ENCODE data around the gene RSRP1.

The RSRP1 gene

DNA sequence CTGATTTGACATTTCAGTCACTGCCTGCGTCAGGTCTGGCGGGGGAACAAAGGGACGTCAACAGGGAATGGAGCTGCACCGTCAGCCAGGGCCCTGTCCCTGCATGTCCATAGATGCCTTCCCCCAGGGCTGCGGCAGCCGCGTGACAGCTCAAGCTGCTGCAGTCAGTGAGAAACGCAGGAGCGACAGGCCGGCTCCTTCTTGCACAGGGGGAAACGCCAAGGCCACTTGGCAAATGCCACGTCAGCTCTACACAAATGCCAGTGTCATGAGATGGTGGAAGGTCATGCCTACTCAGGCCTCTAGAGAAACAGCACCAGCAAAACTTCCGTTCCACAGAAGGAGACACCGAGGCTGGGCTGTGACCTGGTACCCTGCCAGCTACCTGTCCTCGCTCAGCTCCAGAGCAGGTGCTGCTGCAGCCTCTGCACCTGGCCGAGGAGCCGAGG lies 52.7 kb downstream of the RSRP1 start:
- H3K4me1 ChIP-seq (ENCODE audit: control insufficient read depth in 5 of 5, insufficient read depth in 5 of 5, low read length in 5 of 5) = peaks cover 0 to 15% (median 6%) of the 10 kb centered on the region in 5 donors
- H3K9me3 ChIP-seq (ENCODE audit: control insufficient read depth in 5 of 5, low read length in 5 of 5) = no peaks in the 10 kb centered on the region
- no peak overlapping the region for H3K4me3 ChIP-seq (ENCODE audit: low read depth in 1 of 5, low read length in 5 of 5)
- no peaks in the 10 kb centered on the region for H3K36me3 ChIP-seq (ENCODE audit: control insufficient read depth in 5 of 5, insufficient read depth in 5 of 5, low read length in 5 of 5)
- no peak overlapping the region for H3K27ac ChIP-seq (ENCODE audit: low read depth, low read length)
- H3K9ac ChIP-seq (ENCODE audit: low read length in 5 of 5) = no peak overlapping the region
- peaks cover 0 to 43% (median 38%) of the 10 kb centered on the region in 5 donors for H3K27me3 ChIP-seq (ENCODE audit: control insufficient read depth in 5 of 5, insufficient read depth in 4 of 5, low read length in 5 of 5)

DNA sequence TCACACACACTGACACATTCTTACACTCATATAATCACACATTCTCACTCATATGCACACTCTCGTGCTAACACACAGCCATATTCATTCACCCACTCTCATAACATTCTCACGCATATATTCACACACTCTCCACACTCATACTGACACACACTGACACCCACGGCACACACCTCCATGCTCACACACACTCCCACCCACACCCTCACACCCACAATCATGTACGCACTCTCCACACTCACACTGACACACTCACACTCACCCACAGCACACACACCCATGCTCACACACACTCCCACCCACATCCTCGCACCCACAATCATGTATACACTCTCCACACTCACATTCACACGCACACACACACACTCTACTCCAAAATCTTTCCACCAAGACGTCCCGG lies 53.2 kb downstream of the RSRP1 start:
- Histone ChIP-seq H3K36me3 (ENCODE audit: control insufficient read depth in 5 of 5, insufficient read depth in 5 of 5, low read length in 5 of 5) (no peaks in the 10 kb centered on the region), H3K9me3 (ENCODE audit: control insufficient read depth in 5 of 5, low read length in 5 of 5) (no peaks in the 10 kb centered on the region), H3K9ac (ENCODE audit: low read length in 5 of 5) (no peak overlapping the region), H3K4me3 (ENCODE audit: low read depth in 1 of 5, low read length in 5 of 5) (no peak overlapping the region), H3K4me1 (ENCODE audit: control insufficient read depth in 5 of 5, insufficient read depth in 5 of 5, low read length in 5 of 5) (peaks cover 0 to 11% (median 4%) of the 10 kb centered on the region in 5 donors), H3K27ac (ENCODE audit: low read depth, low read length) (no peak overlapping the region), H3K27me3 (ENCODE audit: control insufficient read depth in 5 of 5, insufficient read depth in 4 of 5, low read length in 5 of 5) (peaks cover 0 to 43% (median 38%) of the 10 kb centered on the region in 5 donors)

DNA sequence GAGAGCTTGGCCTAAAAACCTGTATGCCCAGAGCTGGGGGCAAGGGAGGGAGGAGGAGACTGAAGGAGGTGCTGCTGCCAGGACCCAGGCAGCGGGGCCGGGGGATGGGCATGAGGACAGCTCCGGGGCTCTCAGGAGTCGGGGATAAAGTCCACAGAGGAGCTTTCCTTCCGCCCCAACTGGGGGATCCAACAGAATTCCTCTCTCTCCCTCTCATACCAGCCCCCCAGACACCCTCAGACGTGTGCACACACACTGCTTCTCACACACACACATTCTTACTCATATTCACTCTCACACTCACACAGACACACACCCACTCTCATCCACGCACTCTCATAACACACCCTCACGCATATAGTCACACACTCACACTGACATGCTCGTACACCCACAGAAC lies 54.0 kb downstream of the RSRP1 start:
- Histone ChIP-seq H3K4me3 (ENCODE audit: low read depth in 1 of 5, low read length in 5 of 5) (no peak overlapping the region), H3K4me1 (ENCODE audit: control insufficient read depth in 5 of 5, insufficient read depth in 5 of 5, low read length in 5 of 5) (peaks cover 0 to 3% (median 0%) of the 10 kb centered on the region in 5 donors), H3K9ac (ENCODE audit: low read length in 5 of 5) (no peak overlapping the region)

More for the DNA sequence above, 54.0 kb downstream of the RSRP1 start:
- H3K27me3 ChIP-seq (ENCODE audit: control insufficient read depth in 5 of 5, insufficient read depth in 4 of 5, low read length in 5 of 5) = peaks cover 0 to 43% (median 38%) of the 10 kb centered on the region in 5 donors
- no peak overlapping the region for H3K27ac ChIP-seq (ENCODE audit: low read depth, low read length)
- no peaks in the 10 kb centered on the region for H3K9me3 ChIP-seq (ENCODE audit: control insufficient read depth in 5 of 5, low read length in 5 of 5)
- no peaks in the 10 kb centered on the region for H3K36me3 ChIP-seq (ENCODE audit: control insufficient read depth in 5 of 5, insufficient read depth in 5 of 5, low read length in 5 of 5)

All from subcutaneous abdominal adipose tissue (tissue), 5 donors.